Esophagus muscularis mucosa (tissue), 4 donors: ENCODE measurements around the gene KLHL6.

Experiments used
- CTCF ChIP-seq, 3 experiments: fragments of 200-600 bp in 2 of 3; fragments of 450-650 bp in 1 of 3; sonication (generic) in 2 of 3; IDR thresholded peaks; one replicate each; pipeline ENCODE4 v1.5.1; 2017 to 2019; ENCODE audit warnings: antibody characterized with exemption in 3 of 3, mild to moderate bottlenecking in 2 of 3, moderate library complexity in 1 of 3
- EP300 ChIP-seq: sonication (generic); formaldehyde crosslinking; IDR thresholded peaks from one replicate; pipeline ENCODE4 v1.6.1; 2017; ENCODE audit warnings: antibody characterized with exemption
- POLR2A ChIP-seq: fragments of 450-650 bp; IDR thresholded peaks from one replicate; pipeline ENCODE4 v1.6.1; 2017; ENCODE audit warnings: antibody characterized with exemption, moderate library complexity, mild to moderate bottlenecking, low read depth
- POLR2AphosphoS5 ChIP-seq, 2 donors: sonication (generic); formaldehyde crosslinking; IDR thresholded peaks; one replicate each; pipeline ENCODE4 v1.6.1; 2017; ENCODE audit warnings: antibody characterized with exemption in 2 of 2

DNA sequence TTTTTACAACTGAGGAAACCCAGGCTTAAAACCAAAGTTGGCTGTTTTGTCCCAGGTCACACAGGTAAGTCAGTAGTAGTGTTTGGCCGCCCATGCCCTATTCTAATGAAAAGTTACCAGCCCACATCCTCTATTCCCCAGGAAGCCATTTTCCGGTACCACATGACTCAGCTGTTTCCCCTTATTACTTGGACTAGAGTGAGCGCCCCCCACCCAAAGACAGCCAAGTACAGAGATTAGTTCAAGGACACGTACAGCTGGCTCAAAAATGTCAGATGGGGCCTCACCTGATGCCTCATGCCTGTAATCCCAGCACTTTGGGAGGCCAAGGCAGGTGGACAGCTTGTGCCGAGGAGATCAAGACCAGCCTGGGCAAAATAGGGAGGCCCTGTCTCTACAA lies 8.5 kb upstream of the KLHL6 start:
- TF ChIP-seq CTCF (IDR thresholded peaks at IDR 0.05) (no peak), EP300 (no peak), POLR2AphosphoS5 (IDR thresholded peaks at IDR 0.05) (no peak), POLR2A (no peak)
